IPS-15b (cell line): ENCODE measurements around the gene XPO6.
"Not testable (repeated sequence)": the region's sequence is repeated elsewhere in the genome, so short reads cannot be mapped to it uniquely, and the experiment has no call there.

Experiments
- H3K27me3 ChIP-seq: one replicate; pipeline ENCODE4 v1.6.1; 2013; ENCODE audit warnings: low read length; ENCODE audit not compliant: control insufficient read depth, insufficient read depth
- H3K36me3 ChIP-seq: one replicate; pipeline ENCODE4 v1.6.1; 2013; ENCODE audit warnings: low read length; ENCODE audit not compliant: control insufficient read depth, insufficient read depth
- H3K4me1 ChIP-seq: one replicate; pipeline ENCODE4 v1.6.1; 2013; ENCODE audit warnings: mild to moderate bottlenecking, low read length; ENCODE audit not compliant: control insufficient read depth, insufficient read depth
- H3K4me3 ChIP-seq: one replicate; pipeline ENCODE4 v1.5.1; 2013; ENCODE audit warnings: low read depth, low read length
- H3K9ac ChIP-seq: one replicate; pipeline ENCODE4 v1.6.1; 2013; ENCODE audit warnings: low read depth, mild to moderate bottlenecking, low read length
- H3K9me3 ChIP-seq: one replicate; pipeline ENCODE4 v1.6.1; 2013; ENCODE audit warnings: mild to moderate bottlenecking, low read length; ENCODE audit not compliant: control insufficient read depth, insufficient read depth

XPO6 gene

GRCh38 chr16:28125592-28125991, 86.2 kb downstream of the XPO6 start:
- Histone ChIP-seq H3K9ac (no peak overlapping the region), H3K36me3 (peaks cover 43% of the 10 kb centered on the region), H3K4me1 (no peaks in the 10 kb centered on the region), H3K9me3 (no peaks in the 10 kb centered on the region), H3K27me3 (no peaks in the 10 kb centered on the region), H3K4me3 (no peak overlapping the region)

- Histone ChIP-seq H3K4me1 (no peaks in the 10 kb centered on the region), H3K9ac (no peak overlapping the region), H3K4me3 (no peak overlapping the region), H3K9me3 (no peaks in the 10 kb centered on the region), H3K36me3 (peaks cover 23% of the 10 kb centered on the region), H3K27me3 (no peaks in the 10 kb centered on the region)
Measured at GRCh38 chr16:28121527-28121926, 90.2 kb downstream of the XPO6 start.

GRCh38 chr16:28120754-28121153, 91.0 kb downstream of the XPO6 start:
- Histone ChIP-seq H3K9me3 (no peaks in the 10 kb centered on the region), H3K4me3 (no peak overlapping the region), H3K4me1 (no peaks in the 10 kb centered on the region), H3K27me3 (no peaks in the 10 kb centered on the region), H3K9ac (no peak overlapping the region), H3K36me3 (peaks cover 19% of the 10 kb centered on the region)

GRCh38 chr16:28118637-28119036, 93.1 kb downstream of the XPO6 start:
- H3K9ac ChIP-seq: no peak overlapping the region
- H3K36me3 ChIP-seq: peaks cover 17% of the 10 kb centered on the region
- H3K27me3 ChIP-seq: no peaks in the 10 kb centered on the region
- no peaks in the 10 kb centered on the region for H3K9me3 ChIP-seq
- H3K4me3 ChIP-seq: no peak overlapping the region
- no peaks in the 10 kb centered on the region for H3K4me1 ChIP-seq

GRCh38 chr16:28117168-28117565, 94.6 kb downstream of the XPO6 start:
- Histone ChIP-seq H3K4me1 (no peaks in the 10 kb centered on the region), H3K9me3 (no peaks in the 10 kb centered on the region), H3K4me3 (no peak overlapping the region), H3K36me3 (peaks cover 17% of the 10 kb centered on the region), H3K27me3 (no peaks in the 10 kb centered on the region), H3K9ac (no peak overlapping the region)

- not testable (repeated sequence) for H3K9me3 ChIP-seq, H3K9ac ChIP-seq, H3K4me3 ChIP-seq, H3K4me1 ChIP-seq, H3K27me3 ChIP-seq
- H3K36me3 ChIP-seq: peaks cover 25% of the 10 kb centered on the region
Measured at GRCh38 chr16:28115866-28116265, 95.9 kb downstream of the XPO6 start.

- Histone ChIP-seq H3K36me3 (peaks cover 32% of the 10 kb centered on the region), H3K9me3 (no peaks in the 10 kb centered on the region), H3K4me3 (no peak overlapping the region), H3K9ac (no peak overlapping the region), H3K4me1 (no peaks in the 10 kb centered on the region), H3K27me3 (no peaks in the 10 kb centered on the region)
Measured at GRCh38 chr16:28112908-28113307, 98.9 kb downstream of the XPO6 start.

GRCh38 chr16:28110977-28111376, 100.8 kb downstream of the XPO6 start:
- Histone ChIP-seq H3K4me1 (no peaks in the 10 kb centered on the region), H3K27me3 (no peaks in the 10 kb centered on the region), H3K4me3 (no peak overlapping the region), H3K36me3 (peaks cover 50% of the 10 kb centered on the region), H3K9ac (no peak overlapping the region), H3K9me3 (no peaks in the 10 kb centered on the region)

- Histone ChIP-seq H3K27me3 (no peaks in the 10 kb centered on the region), H3K36me3 (peaks cover 50% of the 10 kb centered on the region), H3K4me3 (no peak overlapping the region), H3K9ac (no peak overlapping the region), H3K4me1 (no peaks in the 10 kb centered on the region), H3K9me3 (no peaks in the 10 kb centered on the region)
Measured at GRCh38 chr16:28110479-28110878, 101.3 kb downstream of the XPO6 start.

- H3K36me3 ChIP-seq: peaks cover 50% of the 10 kb centered on the region
- no peaks in the 10 kb centered on the region for H3K27me3 ChIP-seq
- no peaks in the 10 kb centered on the region for H3K9me3 ChIP-seq
- no peak overlapping the region for H3K4me3 ChIP-seq
- no peak overlapping the region for H3K9ac ChIP-seq
- no peaks in the 10 kb centered on the region for H3K4me1 ChIP-seq
Measured at GRCh38 chr16:28110074-28110473, 101.7 kb downstream of the XPO6 start.

- H3K4me3 ChIP-seq: no peak overlapping the region
- no peaks in the 10 kb centered on the region for H3K27me3 ChIP-seq
- H3K9me3 ChIP-seq: no peaks in the 10 kb centered on the region
- no peaks in the 10 kb centered on the region for H3K4me1 ChIP-seq
- H3K36me3 ChIP-seq: peaks cover 60% of the 10 kb centered on the region
- no peak overlapping the region for H3K9ac ChIP-seq
Measured at GRCh38 chr16:28108590-28109247, 103.0 kb downstream of the XPO6 start.

GRCh38 chr16:28107232-28107631, 104.5 kb downstream of the XPO6 start:
- no peak overlapping the region for H3K9ac ChIP-seq
- no peak overlapping the region for H3K4me3 ChIP-seq
- no peaks in the 10 kb centered on the region for H3K27me3 ChIP-seq
- H3K9me3 ChIP-seq: no peaks in the 10 kb centered on the region
- H3K36me3 ChIP-seq: peaks cover 67% of the 10 kb centered on the region
- H3K4me1 ChIP-seq: no peaks in the 10 kb centered on the region
